Fibroblast of gingiva (primary cell): ENCODE measurements around the gene FGD3.

ENCODE experiments used
- DNase-seq: peaks from one replicate; pipeline ENCODE4 v3.0.0-alpha.2; 2011; ENCODE audit warnings: low read depth

Gene FGD3

DNA sequence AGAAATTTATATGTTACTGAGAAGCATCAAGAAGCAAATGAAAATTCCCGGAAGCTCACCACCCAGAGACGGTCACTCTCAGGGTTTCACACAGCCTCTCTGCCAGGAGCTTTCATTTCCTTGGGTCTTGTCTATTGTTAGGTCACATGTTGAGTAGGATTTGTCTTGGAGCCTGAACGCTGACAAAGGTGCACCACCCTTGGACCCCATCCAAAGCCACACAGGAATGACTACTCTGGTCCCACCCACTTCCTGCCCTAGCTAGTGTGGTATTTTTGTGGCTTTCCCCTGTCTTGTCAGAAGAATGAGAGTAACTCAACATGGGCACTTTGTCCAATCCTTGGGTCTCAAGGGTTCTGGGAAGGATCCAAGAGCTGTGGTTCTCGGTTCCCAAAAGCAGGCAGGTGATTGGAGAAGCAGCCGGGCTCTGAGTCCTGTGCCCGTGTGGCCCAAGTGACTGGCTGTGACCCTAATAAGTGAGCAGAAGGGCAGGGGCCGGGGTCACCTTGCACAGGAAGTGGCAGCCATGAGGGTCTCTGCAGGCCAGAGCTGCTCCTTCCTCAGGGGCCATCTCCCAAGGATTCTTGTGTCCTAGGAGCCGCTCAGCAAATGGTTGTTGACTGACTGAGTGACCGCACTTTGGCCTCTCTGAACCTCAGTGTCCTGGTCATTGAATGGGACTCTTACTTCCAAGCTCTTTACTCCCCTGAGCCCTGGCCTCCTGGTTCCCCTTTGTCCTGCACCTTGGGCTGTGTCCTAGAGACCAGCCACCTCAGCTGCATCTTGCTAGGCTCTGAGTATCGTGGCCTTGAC is 6.9 kb downstream of the FGD3 start:
- no peak for DNase-seq

DNA sequence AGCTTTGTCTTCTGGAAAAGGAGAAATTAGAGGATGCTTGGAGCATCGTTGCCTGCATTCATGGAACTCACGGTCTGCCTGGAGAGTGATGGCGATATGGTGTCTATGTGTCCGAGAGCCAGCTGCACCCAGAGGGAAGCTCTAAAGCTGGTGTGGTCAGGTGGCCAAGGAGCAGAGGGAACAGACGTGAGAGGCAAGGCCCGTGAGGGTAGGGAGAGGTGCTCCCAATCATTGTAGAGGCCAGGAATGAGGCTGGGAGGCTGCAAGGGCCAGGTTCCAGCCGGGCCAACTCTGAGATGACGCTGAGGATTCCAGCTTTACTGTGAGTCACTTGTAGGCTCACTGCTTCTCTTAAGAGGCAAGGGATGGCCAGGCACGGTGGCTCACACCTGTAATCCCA is 7.6 kb downstream of the FGD3 start:
- DNase-seq, result no peak

DNA sequence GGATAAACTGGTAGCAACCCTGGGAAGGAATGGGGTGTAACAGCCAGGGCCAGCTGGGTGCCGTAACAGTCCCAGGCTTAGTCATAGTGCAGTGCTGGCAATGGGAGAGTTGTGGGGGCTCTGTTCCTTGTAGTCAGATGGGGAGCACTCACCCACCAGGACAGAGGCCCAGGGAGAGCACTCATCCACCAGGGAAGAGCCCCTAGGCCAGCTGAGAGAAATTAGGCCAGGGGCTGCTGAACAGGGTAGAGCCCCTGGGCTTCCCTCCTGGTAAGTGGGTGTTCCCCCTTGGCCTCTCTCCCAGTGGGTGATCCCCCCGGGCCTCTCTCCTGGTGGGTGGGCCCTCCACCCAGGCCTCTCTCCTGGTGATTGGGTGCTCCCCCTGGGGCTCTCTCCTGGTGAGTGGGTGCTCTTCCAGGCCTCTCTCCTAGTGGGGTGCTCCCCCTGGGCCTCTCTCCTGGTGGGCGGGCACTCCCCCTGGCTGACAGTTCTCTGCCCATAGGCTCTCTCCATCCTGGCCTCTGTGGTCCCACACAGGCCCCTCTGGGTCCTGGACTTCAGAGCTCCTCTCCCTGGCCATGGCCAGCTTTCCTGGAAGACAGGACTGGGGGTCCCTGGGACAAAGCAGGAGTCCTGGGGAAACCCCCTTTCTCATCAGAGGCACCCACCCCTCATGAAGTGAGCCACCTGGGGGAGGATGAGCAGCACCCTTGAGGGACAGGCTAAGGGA is 13.4 kb downstream of the FGD3 start:
- DNase-seq, result no peak

DNA sequence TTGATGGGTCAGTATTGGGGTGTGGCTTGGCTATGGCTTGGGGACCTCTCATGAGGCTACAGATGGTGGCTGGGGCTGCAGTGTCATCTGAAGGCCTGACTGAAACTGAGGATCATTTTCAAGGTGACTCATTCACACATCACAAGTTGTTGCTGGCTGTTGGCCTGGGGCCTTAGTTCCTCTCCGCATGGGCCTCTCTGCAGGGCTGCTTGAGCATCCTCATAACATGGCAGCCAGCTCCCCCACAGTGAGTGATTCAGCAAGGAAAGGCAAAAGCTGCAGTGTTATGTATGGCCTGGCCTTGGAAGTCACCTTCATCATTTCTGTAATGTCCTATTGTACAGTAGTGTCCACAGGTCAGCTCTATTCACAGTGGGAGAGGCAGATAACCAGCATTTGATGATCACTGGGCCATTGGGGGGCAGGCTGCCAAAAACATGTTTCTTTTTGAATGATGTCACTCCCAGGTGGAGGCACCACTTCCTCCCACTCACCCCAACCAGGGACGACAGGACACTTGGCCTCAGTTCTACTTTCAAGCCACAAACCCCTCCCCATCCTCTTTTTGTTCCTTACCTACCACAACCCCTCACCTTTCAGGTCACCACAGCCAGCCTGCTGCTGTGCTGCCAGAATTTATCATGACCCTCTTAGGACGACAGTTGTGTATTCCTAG is 14.4 kb downstream of the FGD3 start:
- no peak for DNase-seq

DNA sequence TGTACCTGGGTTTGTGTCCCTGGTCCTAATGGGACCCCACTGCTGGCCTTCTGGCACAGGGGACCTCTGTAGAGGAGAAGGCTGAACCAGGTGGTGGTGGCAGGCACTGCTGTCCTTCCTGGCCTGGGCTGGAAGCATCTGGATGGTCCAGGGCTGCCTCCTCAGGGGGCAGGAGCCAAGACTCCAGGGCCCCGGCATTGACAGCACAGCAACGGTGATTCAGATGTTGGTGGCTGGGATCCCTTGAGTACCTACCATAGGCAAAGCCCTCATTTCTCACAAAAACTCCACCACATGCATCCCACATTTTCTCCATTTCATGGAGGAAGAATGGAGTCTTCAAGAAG is 15.0 kb downstream of the FGD3 start:
- no peak for DNase-seq

- no peak for DNase-seq
Observed at GRCh38 chr9:92962846-92963245, 15.5 kb downstream of the FGD3 start.

DNA sequence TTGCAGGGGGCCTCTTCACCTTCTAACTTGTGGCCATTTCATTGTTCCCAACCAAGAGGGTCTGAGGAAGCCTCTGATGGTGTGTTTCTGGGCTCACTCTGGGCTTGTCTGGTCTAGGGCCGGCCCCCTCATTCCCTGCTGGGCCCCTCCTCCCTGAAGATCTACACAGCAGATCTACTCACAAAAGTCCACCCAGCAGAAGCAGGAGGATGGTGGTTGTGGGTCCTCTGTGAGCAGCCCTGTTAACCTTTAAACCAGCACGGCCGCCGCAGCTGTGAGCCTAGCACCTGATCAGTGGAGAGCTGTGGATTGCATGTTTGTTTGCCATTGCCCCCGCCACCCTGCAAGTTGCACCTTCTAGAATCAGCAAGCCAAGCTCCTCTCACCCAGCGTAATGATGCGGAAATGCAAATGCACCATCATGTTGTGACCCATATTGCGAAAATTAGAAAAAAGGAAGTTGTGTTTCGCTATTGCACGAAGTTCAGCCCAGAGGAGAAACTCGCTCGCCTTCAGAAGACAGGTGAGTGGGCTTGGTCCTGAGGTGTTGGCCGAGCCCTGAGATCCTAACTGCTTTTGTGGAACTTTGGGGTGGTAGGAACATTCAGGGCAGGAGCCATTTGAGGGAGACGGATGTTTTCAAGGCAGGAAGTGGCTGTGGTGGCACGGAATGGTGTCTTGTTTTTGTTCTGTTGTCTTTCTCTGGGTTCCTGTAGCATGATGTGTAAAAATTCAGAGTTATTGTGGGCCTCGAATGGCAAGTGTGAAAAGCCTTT is 16.7 kb downstream of the FGD3 start:
- no peak for DNase-seq

- no peak for DNase-seq
Observed at GRCh38 chr9:92964607-92965060, 17.3 kb downstream of the FGD3 start.

GRCh38 chr9:92965061-92965758 is 17.9 kb downstream of the FGD3 start:
- no peak for DNase-seq

- no peak for DNase-seq
Observed at GRCh38 chr9:92965759-92966517, 18.6 kb downstream of the FGD3 start.

DNA sequence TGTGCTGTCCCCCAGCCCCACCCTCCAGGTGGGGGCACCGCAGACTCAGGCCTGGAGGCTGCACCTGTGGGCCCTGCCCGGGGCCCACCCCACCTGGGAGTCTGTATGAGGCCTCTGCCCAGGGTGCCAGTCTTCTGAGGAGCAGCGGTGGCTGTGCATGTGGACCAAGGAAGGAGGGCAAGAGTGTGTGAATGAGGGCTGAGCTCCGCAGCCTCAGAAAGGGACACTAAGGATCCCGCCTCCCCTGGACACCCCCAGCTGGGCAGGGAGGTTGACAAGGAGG is 19.1 kb downstream of the FGD3 start:
- DNase-seq, result no peak

DNA sequence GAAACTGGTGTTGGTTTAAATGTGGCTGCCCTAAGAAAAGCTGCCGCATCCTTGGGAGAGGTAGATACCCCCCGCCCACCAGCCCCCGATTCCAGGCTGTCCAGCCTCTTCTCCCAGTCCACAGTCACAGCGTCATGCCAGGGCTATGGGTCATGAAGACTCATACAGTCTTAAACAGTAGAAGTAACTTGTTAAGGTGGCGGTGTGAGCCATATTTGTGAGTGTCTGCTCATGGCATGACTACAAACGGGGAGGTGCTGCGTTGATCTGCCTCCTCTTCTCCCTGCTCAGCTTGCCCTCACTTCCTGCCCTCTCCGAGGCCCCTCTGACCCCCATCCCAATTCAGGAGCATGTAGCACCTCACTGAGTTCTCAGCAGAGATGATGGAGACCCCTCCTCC is 20.8 kb downstream of the FGD3 start:
- no peak for DNase-seq

DNA sequence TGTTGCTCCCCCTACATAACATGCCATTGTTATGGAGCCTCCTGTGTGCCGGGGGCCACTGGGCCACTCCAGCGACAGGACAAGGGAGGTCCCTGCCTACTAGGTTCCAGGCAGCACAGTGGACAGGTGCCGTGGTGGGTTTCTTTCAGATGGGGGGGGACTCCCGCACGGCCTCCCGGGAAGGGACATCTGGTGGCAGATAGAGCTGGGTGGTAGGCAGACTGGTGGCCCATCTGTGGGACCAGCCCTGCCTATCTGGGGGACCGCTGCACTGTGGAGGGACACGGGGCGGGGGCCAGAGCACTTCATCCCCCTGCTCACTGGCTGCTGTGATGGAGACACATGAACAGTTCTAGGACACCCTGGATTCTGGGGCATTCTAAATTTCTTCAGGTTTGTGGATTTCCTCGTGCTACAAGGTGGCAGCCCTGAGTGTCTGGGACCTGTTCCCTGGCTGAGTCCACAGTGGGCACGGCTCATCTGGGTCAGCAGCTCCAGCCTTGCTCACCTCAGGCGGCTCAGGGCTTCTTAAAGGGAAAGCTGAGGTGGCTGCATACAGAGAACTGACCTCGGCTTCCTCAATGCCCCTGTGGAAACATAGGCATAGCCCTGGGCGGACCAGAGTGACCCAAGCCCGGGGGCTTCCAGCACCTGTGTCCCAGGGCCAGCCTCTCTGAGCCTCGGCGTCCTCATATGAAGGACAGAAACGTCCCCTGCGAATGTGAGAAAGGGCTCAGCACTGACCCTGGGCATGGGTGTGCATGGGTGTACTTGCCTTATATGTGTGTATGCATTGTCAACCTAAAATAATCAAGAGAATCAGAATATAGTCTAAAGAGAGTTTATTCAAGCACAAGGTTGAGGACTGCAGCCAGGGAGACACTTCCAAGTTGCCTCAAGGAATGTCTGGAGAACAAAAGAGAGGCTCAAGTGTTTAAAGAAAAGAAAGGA is 22.5 kb downstream of the FGD3 start:
- DNase-seq, result no peak

DNA sequence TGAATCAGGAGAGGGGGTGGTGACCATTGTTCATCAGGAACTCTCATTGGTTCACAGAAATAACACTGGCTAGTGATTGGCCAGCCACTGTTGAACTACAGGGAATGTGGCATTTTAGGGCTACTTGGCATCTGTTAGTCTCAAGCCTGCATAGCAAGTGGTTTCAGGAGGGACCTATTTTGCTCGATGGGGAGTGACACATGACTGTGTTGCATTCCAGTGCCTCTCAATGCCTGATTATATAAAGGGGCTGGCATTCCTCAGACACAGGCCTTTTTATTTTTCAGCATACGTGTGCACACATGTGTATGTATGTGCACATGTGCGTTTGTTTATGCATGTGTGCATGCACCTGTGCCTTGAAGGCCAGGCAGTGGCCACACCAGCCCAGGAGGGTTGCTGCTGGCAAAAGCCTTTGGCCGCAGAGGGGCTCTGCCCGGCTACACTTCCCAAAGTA is 23.2 kb downstream of the FGD3 start:
- no peak for DNase-seq

DNA sequence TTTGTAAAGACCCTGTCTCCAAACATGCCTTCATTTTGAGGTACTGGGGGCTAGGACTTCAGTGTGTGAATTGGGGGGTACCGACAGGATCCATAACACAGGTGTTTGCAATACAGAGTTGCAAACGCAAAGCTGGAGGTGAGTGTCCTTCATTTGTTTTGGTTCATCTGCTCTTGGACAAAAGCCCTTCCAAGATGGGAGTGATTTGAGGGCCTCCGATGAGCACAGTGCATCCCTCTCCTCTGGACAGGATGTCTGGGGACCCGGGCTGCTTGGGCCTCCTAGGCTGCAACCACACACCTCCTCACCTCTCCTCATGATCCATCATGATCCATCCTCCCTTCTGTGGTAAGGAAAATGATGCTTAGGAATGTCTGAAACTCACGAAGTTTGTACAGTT is 23.8 kb downstream of the FGD3 start:
- no peak for DNase-seq

DNA sequence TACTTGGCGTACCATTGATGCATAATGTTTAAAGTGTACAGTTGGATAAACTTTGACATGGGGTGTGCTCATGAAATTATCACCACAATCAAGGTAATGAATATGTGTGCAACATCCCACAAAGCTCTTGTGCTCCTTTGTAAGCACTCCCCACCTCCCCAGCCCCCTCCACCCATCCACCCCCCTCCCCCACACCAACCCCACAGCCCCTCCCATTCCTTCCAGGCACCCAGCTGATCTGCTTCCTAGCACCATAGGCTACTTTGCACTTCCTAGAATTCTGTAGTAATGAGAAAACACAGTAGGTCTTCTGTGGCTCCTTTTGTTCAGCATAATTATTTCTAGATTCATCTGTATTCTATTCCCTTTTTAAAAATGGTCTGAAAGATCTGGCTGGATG is 24.5 kb downstream of the FGD3 start:
- DNase-seq, result no peak

- no peak for DNase-seq
Observed at GRCh38 chr9:92973700-92974099, 26.4 kb downstream of the FGD3 start.

- no peak for DNase-seq
Observed at GRCh38 chr9:92974161-92974661, 26.9 kb downstream of the FGD3 start.
